ENCODE data around the gene SUCLG2. TPM values are rescaled to one million over a fixed set of nuclear protein-coding genes. Genes with fewer than 3 reads are reported as not detected.

SUCLG2 gene
- total RNA-seq, 1 experiment from 2014 or later, result 38.5 TPM

DNA sequence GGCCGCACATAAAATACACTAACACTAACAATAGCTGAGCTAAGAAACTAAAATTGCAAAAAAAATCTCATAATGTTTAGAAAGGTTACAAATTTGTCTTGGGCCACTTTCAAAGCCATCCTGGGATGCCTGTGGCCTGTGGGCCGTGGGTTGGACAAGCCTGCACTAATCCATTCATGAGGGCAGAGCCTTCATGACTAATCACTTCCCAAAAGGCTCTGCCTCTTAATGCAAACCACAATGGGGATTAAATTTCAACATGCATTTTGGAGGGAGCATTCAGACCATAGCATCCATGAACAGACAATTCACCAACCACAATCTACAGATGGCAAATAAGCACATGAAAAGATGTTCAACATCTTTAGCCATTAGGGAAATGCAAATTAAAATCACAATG, 128.2 kb downstream of the SUCLG2 start:
- Histone ChIP-seq H3K4ac (ENCODE audit: low read depth, low read length) (no peak overlapping the region), H4K5ac (ENCODE audit: insufficient read length, low read depth, low read length) (no peak overlapping the region), H4K8ac (replicated peaks; ENCODE audit: insufficient read length, low read depth, low read length) (no peak overlapping the region), H3K4me2 (ENCODE audit: insufficient read depth, insufficient read length, low read length) (no peak overlapping the region), H4K20me1 (ENCODE audit: control insufficient read depth, insufficient read depth, insufficient read length) (no peaks in the 10 kb centered on the region), H3K79me2 (ENCODE audit: insufficient read depth, low read length) (no peaks in the 10 kb centered on the region), H3K23me2 (ENCODE audit: insufficient read length, low read depth, low read length, poor library complexity, severe bottlenecking) (no peaks in the 10 kb centered on the region), H3K27ac (ENCODE audit: insufficient read length, low read depth, low read length) (no peak overlapping the region), H3T11ph (ENCODE audit: low read length) (no peak overlapping the region), H3K27me3 (ENCODE audit: insufficient read depth, low read length) (no peaks in the 10 kb centered on the region), H3K23ac (ENCODE audit: insufficient read length, low read depth, low read length) (no peak overlapping the region), H2AFZ (ENCODE audit: low read length) (no peak overlapping the region), H2BK20ac (ENCODE audit: low read depth, low read length, poor library complexity, severe bottlenecking) (no peak overlapping the region), H3K79me1 (ENCODE audit: insufficient read depth, low read depth, low read length, poor library complexity, severe bottlenecking) (no peaks in the 10 kb centered on the region), H2BK15ac (ENCODE audit: low read depth, low read length) (no peak overlapping the region), H2BK12ac (ENCODE audit: insufficient read length, low read depth, low read length) (no peak overlapping the region), H3K14ac (ENCODE audit: insufficient read depth, low read length) (no peak overlapping the region), H3K56ac (ENCODE audit: insufficient read length, low read depth, low read length) (no peak overlapping the region), H2BK120ac (ENCODE audit: low read depth, low read length, poor library complexity, severe bottlenecking) (no peak overlapping the region), H4K91ac (ENCODE audit: insufficient read length, low read depth, low read length) (no peak overlapping the region), H3K9ac (ENCODE audit: extremely low read depth, insufficient read length, low read length) (no peak overlapping the region), H3K4me1 (ENCODE audit: insufficient read depth, low read length) (no peaks in the 10 kb centered on the region; the same call in 1 of the 2 replicates), H2AK5ac (ENCODE audit: insufficient read length, low read length) (no peak overlapping the region), H2BK5ac (ENCODE audit: insufficient read length, low read length) (no peak overlapping the region), H3K18ac (ENCODE audit: insufficient read length, low read depth, low read length) (no peak overlapping the region), H3K9me3 (ENCODE audit: control insufficient read depth, low read depth, low read length) (no peaks in the 10 kb centered on the region)
- no peaks in the 10 kb centered on the region for H3K27me3 Mint-ChIP-seq (ENCODE audit: low read depth)
- peaks cover 4 to 22% (median 12%) of the 10 kb centered on the region in 3 experiments; a peak in 6 of 7 replicates for H3K36me3 Mint-ChIP-seq (ENCODE audit: insufficient read depth in 1 of 3, low read depth in 3 of 3)
- no peaks in the 10 kb centered on the region for H3K9me3 Mint-ChIP-seq
- WGBS (ENCODE audit: extremely low coverage, insufficient read length, low lambda C conversion rate), result no CpG with 5 or more reads among the region's 2 CpGs
- no peak for TF ChIP-seq CTCF (conservative IDR thresholded peaks at IDR 0.05)
- H3K4me3 Mint-ChIP-seq, result no peak overlapping the region
- no peak overlapping the region; a peak in 1 of 7 replicates for H3K27ac Mint-ChIP-seq
- peaks cover 3 to 5% of the 10 kb centered on the region in 2 experiments; a peak in 2 of 4 replicates for H3K4me1 Mint-ChIP-seq
- no peak for DNase-seq

All from H9 (cell line).